ENCODE measurements around the gene FHOD3. TPM values are rescaled to one million over a fixed set of nuclear protein-coding genes. Genes with fewer than 3 reads are reported as not detected.

The FHOD3 gene
- total RNA-seq, 2 donors from 2014 or later: 2.8 to 3.1 TPM

- Mint-ChIP-seq H3K4me3 (no peak overlapping the region), H3K36me3 (ENCODE audit: low read depth) (no peaks in the 10 kb centered on the region), H3K27ac (no peak overlapping the region), H3K4me1 (peaks cover 16% of the 10 kb centered on the region), H3K27me3 (ENCODE audit: insufficient read depth) (no peaks in the 10 kb centered on the region), H3K9me3 (no peaks in the 10 kb centered on the region)
- Histone ChIP-seq H3K9me3 (ENCODE audit: control insufficient read depth, low read length) (no peaks in the 10 kb centered on the region), H3K4me3 (ENCODE audit: low read length) (no peak overlapping the region), H3K27ac (ENCODE audit: low read depth, low read length) (peak overlapping the region; percentile 9), H3K36me3 (ENCODE audit: control insufficient read depth, insufficient read depth, low read length) (no peaks in the 10 kb centered on the region), H3K27me3 (ENCODE audit: control insufficient read depth, insufficient read depth, low read length, poor library complexity, severe bottlenecking) (no peaks in the 10 kb centered on the region), H3K4me1 (ENCODE audit: control insufficient read depth, insufficient read depth, low read length) (peaks cover 10% of the 10 kb centered on the region), H3K9ac (ENCODE audit: extremely low read depth, low read length, poor library complexity, severe bottlenecking) (no peak overlapping the region)
- TF ChIP-seq CTCF (conservative IDR thresholded peaks at IDR 0.05): no peak
- WGBS, 2 experiments (ENCODE audit: insufficient coverage in 1 of 2, insufficient read length in 1 of 2): 25% methylated on average over 4 of the region's 4 CpGs; no CpG with 5 or more reads in 1 of the 2 experiments
- DNase-seq: no peak
These were observed 183.7 kb downstream of the FHOD3 start for GRCh38 chr18:36481201-36481657.

- no peak for DNase-seq
- H3K27me3 ChIP-seq (ENCODE audit: control insufficient read depth, insufficient read depth, low read length, poor library complexity, severe bottlenecking): no peaks in the 10 kb centered on the region
- TF ChIP-seq CTCF (conservative IDR thresholded peaks at IDR 0.05): no peak
- 64 to 78% methylated on average over 1 of the region's 1 CpG for WGBS, 2 experiments (ENCODE audit: insufficient coverage in 1 of 2, insufficient read length in 1 of 2)
- no peaks in the 10 kb centered on the region for H3K9me3 ChIP-seq (ENCODE audit: control insufficient read depth, low read length)
- H3K36me3 ChIP-seq (ENCODE audit: control insufficient read depth, insufficient read depth, low read length): no peaks in the 10 kb centered on the region
- no peak overlapping the region for H3K27ac ChIP-seq (ENCODE audit: low read depth, low read length)
- no peak overlapping the region for H3K9ac ChIP-seq (ENCODE audit: extremely low read depth, low read length, poor library complexity, severe bottlenecking)
- Mint-ChIP-seq H3K36me3 (ENCODE audit: low read depth) (no peaks in the 10 kb centered on the region), H3K27ac (no peak overlapping the region), H3K27me3 (ENCODE audit: insufficient read depth) (no peaks in the 10 kb centered on the region), H3K4me1 (peaks cover 16% of the 10 kb centered on the region), H3K4me3 (no peak overlapping the region), H3K9me3 (no peaks in the 10 kb centered on the region)
- peaks cover 10% of the 10 kb centered on the region for H3K4me1 ChIP-seq (ENCODE audit: control insufficient read depth, insufficient read depth, low read length)
- H3K4me3 ChIP-seq (ENCODE audit: low read length): no peak overlapping the region
These were observed 184.4 kb downstream of the FHOD3 start for GRCh38 chr18:36481935-36482334.

GRCh38 chr18:36484591-36484990 is 187.1 kb downstream of the FHOD3 start:
- WGBS, 2 experiments (ENCODE audit: insufficient coverage in 1 of 2, insufficient read length in 1 of 2): 84 to 100% methylated on average over 4 to 5 of the region's 5 CpGs
- no peak for TF ChIP-seq CTCF (conservative IDR thresholded peaks at IDR 0.05)
- H3K9me3 Mint-ChIP-seq: no peaks in the 10 kb centered on the region
- peaks cover 16% of the 10 kb centered on the region for H3K4me1 Mint-ChIP-seq
- Histone ChIP-seq H3K27me3 (ENCODE audit: control insufficient read depth, insufficient read depth, low read length, poor library complexity, severe bottlenecking) (no peaks in the 10 kb centered on the region), H3K4me3 (ENCODE audit: low read length) (no peak overlapping the region), H3K9ac (ENCODE audit: extremely low read depth, low read length, poor library complexity, severe bottlenecking) (no peak overlapping the region), H3K36me3 (ENCODE audit: control insufficient read depth, insufficient read depth, low read length) (no peaks in the 10 kb centered on the region), H3K4me1 (ENCODE audit: control insufficient read depth, insufficient read depth, low read length) (peaks cover 10% of the 10 kb centered on the region), H3K9me3 (ENCODE audit: control insufficient read depth, low read length) (no peaks in the 10 kb centered on the region), H3K27ac (ENCODE audit: low read depth, low read length) (no peak overlapping the region)
- DNase-seq: no peak
- no peak overlapping the region for H3K27ac Mint-ChIP-seq
- H3K36me3 Mint-ChIP-seq (ENCODE audit: low read depth): no peaks in the 10 kb centered on the region
- H3K27me3 Mint-ChIP-seq (ENCODE audit: insufficient read depth): no peaks in the 10 kb centered on the region
- no peak overlapping the region for H3K4me3 Mint-ChIP-seq
